AG04450 (cell line): Measurements from ENCODE around the gene GDPD1. TPM values are rescaled to one million over a fixed set of nuclear protein-coding genes. Genes with fewer than 3 reads are reported as not detected.

Experiments
- CTCF ChIA-PET: fragments of 300-600, 350-600 bp; formaldehyde crosslinking; extraction: SDS; loops from one replicate; lab custom pipeline; 2022; ENCODE audit warnings: antibody characterized with exemption, inconsistent platforms; lab: Charles Lee
- POLR2A ChIA-PET: fragments of 350-600 bp; formaldehyde crosslinking; extraction: SDS; loops from one replicate; lab custom pipeline; 2021; ENCODE audit warnings: antibody characterized with exemption, inconsistent platforms; lab: Yijun Ruan, JAX
- DNase-seq: peaks from one replicate; pipeline ENCODE4 v3.0.0-alpha.2; 2011; ENCODE audit warnings: low read depth, low spot score
- H3K27ac ChIP-seq: one replicate; pipeline ENCODE4 v1.5.1; 2012; ENCODE audit warnings: low read depth, low read length, control low read depth
- H3K27me3 ChIP-seq: one replicate; pipeline ENCODE4 v1.6.0; 2012; ENCODE audit warnings: low read length; ENCODE audit not compliant: control insufficient read depth, insufficient read depth
- H3K4me3 ChIP-seq: 2 replicates; pipeline ENCODE4 v1.5.1; 2011; ENCODE audit warnings: mild to moderate bottlenecking, low read depth, low read length, control low read depth
- H3K9me3 ChIP-seq: 2 replicates; pipeline ENCODE4 v1.5.1; 2012; ENCODE audit warnings: low read length; ENCODE audit not compliant: control insufficient read depth, insufficient read depth
- CTCF ChIP-seq: IDR thresholded peaks from 2 replicates; pipeline ENCODE4 v1.5.1; 2011; ENCODE audit warnings: low read depth, low read length, control low read depth, inconsistent platforms
- polyA minus RNA-seq: library from RNA; depleted of rRNA, polyadenylated mRNA; stranded (reverse); fragments of >200 nt; gene quantifications from 2 replicates; pipeline ENCODE4 v1.2.3, GENCODE V29; 2011; rRNA and poly(A)+ RNA removed
- polyA plus RNA-seq: library from polyadenylated mRNA; depleted of rRNA; stranded (reverse); fragments of >200 nt; gene quantifications from 2 replicates; pipeline ENCODE4 v1.2.3, GENCODE V29; 2011; rRNA removed

GDPD1 gene
- 1.9 and 2.7 TPM in 2 replicates for polyA plus RNA-seq
- 2.0 and 2.2 TPM in 2 replicates for polyA minus RNA-seq

- peak; percentile 56 for TF ChIP-seq CTCF
- ChIA-PET POLR2A (interaction anchor here (0.6 kb wide), 1 partner anchor 65 kb away, joined by 3 read pairs; the partner anchor contains the start of genes PRR11 and SKA2), CTCF (interaction anchor here (0.5 to 1.7 kb wide), 8 partner anchors 9 to 856 kb away, joined by 3 to 5 read pairs (median 3); no protein-coding TSS in a partner anchor)
- no peaks in the 10 kb centered on the region for H3K27me3 ChIP-seq
- peak within 1 kb of the TSS; percentile 92 for H3K4me3 ChIP-seq
- H3K27ac ChIP-seq: no peak within 1 kb of the TSS
- DNase-seq: peak; percentile 82
- H3K9me3 ChIP-seq: no peaks in the 10 kb centered on the region; the same call in 1 of the 2 replicates
These were observed at the start of gene GDPD1 for GRCh38 chr17:59220328-59221158. Gene GDPD1, plus strand, starts transcription at chr17:59220511. Its CDS starts 99 bp downstream, at chr17:59220610.

GRCh38 chr17:59172436-59173004 lies 47.8 kb upstream of the GDPD1 start:
- POLR2A ChIA-PET: interaction anchor here (0.6 kb wide), 1 partner anchor 514 kb away, joined by 3 read pairs; no protein-coding TSS in a partner anchor
- CTCF ChIA-PET: no interaction called here
- Histone ChIP-seq H3K27ac (no peak overlapping the region), H3K9me3 (peaks cover 7% of the 10 kb centered on the region), H3K27me3 (no peaks in the 10 kb centered on the region), H3K4me3 (no peak overlapping the region)
- DNase-seq: no peak
- TF ChIP-seq CTCF: no peak

- Histone ChIP-seq H3K27me3 (no peaks in the 10 kb centered on the region), H3K9me3 (peaks cover 7% of the 10 kb centered on the region), H3K4me3 (no peak overlapping the region), H3K27ac (no peak overlapping the region)
- TF ChIP-seq CTCF: no peak
- CTCF ChIA-PET: no interaction called here
- POLR2A ChIA-PET: no interaction called here
- DNase-seq: no peak
These were observed 45.6 kb upstream of the GDPD1 start for GRCh38 chr17:59174671-59175070.

- TF ChIP-seq CTCF: no peak
- no peak for DNase-seq
- ChIA-PET POLR2A (no interaction called here), CTCF (no interaction called here)
- Histone ChIP-seq H3K4me3 (no peak overlapping the region), H3K9me3 (peaks cover 7% of the 10 kb centered on the region), H3K27ac (no peak overlapping the region), H3K27me3 (no peaks in the 10 kb centered on the region)
These were observed 45.2 kb upstream of the GDPD1 start for GRCh38 chr17:59175076-59175475.
